HCT116 (cell line): ENCODE data around the gene MAEA. TPM values are rescaled to one million over a fixed set of nuclear protein-coding genes. Genes with fewer than 3 reads are reported as not detected.

Source experiments
- ATAC-seq: fragments of 200-7000 bp; cut with Tn5 transposase; 2 replicates; pipeline ENCODE4 v1.9.1; 2020; ENCODE audit warnings: mild to moderate bottlenecking, moderate library complexity
- BruUV-seq: library from RNA; stranded (reverse); fragments of 400-500 nt; replicated peaks from 2 replicates; lab custom pipeline; 2021; lab: Mats Ljungman, UMichigan
- CTCF ChIA-PET: fragments of 300-600 bp; sonication (Branson Sonifier 250); formaldehyde crosslinking; loops from one replicate; lab custom pipeline; 2021; ENCODE audit warnings: antibody characterized with exemption; lab: Charles Lee
- POLR2A ChIA-PET: fragments of 300-600, 350-600 bp; sonication (Branson Sonifier 250); formaldehyde crosslinking; loops from one replicate; lab custom pipeline; 2021; ENCODE audit warnings: antibody characterized with exemption; lab: Charles Lee
- RAD21 ChIA-PET, 2 experiments: fragments of 300-600 bp; sonication (Branson Sonifier 250); formaldehyde crosslinking; loops; one replicate each; lab custom pipeline; 2023; ENCODE audit warnings: low total read pairs in 2 of 2; ENCODE audit not compliant: uncharacterized antibody in 2 of 2, unreplicated experiment in 2 of 2, low non-redundant PET in 1 of 2; lab: Charles Lee
- DNase-seq: peaks from one replicate; pipeline ENCODE4 v3.0.0-alpha.2; 2010; ENCODE audit warnings: low read depth, low spot score
- H2AFZ ChIP-seq: fragments of 200-600 bp; shearing (Covaris generic), sonication (generic); 2 replicates; pipeline ENCODE4 v1.6.1; 2017; ENCODE audit warnings: low read depth, mixed run types, mixed read lengths, antibody characterized with exemption, low read length; ENCODE audit not compliant: poor library complexity, severe bottlenecking
- H3K27ac ChIP-seq: 2 replicates; pipeline ENCODE4 v1.5.1; 2012; ENCODE audit warnings: low read depth, low read length
- H3K27me3 ChIP-seq: fragments of 200-600 bp; sonication (generic); 2 replicates; pipeline ENCODE4 v1.6.1; 2016; ENCODE audit warnings: mixed run types, low read length, mixed read lengths; ENCODE audit not compliant: insufficient read depth
- H3K36me3 ChIP-seq, 2 experiments: fragments of 200-500 bp in 1 of 2; fragments of 200-600 bp in 1 of 2; sonication (Bioruptor generic) in 1 of 2; sonication (generic) in 1 of 2; 2 replicates each; pipeline versions ENCODE4 v1.5.1 to v1.6.1; 2014 to 2016; ENCODE audit warnings: low read length in 2 of 2, inconsistent platforms in 1 of 2, mixed read lengths in 1 of 2, mixed run types in 1 of 2; ENCODE audit not compliant: insufficient read depth in 2 of 2, control insufficient read depth in 1 of 2
- H3K4me1 ChIP-seq, 2 experiments: fragments of 200-600 bp in 1 of 2; sonication (generic) in 1 of 2; 2 replicates each; pipeline versions ENCODE4 v1.5.1 to v1.6.1; 2012 to 2017; ENCODE audit warnings: low read length in 2 of 2, inconsistent platforms in 1 of 2, mild to moderate bottlenecking in 1 of 2, mixed read lengths in 1 of 2, mixed run types in 1 of 2, moderate library complexity in 1 of 2; ENCODE audit not compliant: insufficient read depth in 2 of 2, control insufficient read depth in 1 of 2
- H3K4me2 ChIP-seq: fragments of 200-600 bp; sonication (generic); 2 replicates; pipeline ENCODE4 v1.6.1; 2017; ENCODE audit warnings: mixed run types, low read length, mixed read lengths
- H3K4me3 ChIP-seq, 2 experiments: fragments of 200-600 bp in 1 of 2; sonication (generic) in 1 of 2; replicated peaks in 1 of 2; 2 replicates each; pipeline ENCODE4 v1.5.1; 2011 to 2016; ENCODE audit warnings: low read length in 2 of 2, control low read depth in 1 of 2, low read depth in 1 of 2, mild to moderate bottlenecking in 1 of 2, mixed read lengths in 1 of 2, mixed run types in 1 of 2
- H3K79me2 ChIP-seq: fragments of 200-600 bp; sonication (generic); 2 replicates; pipeline ENCODE4 v1.6.1; 2017; ENCODE audit warnings: mild to moderate bottlenecking, mixed run types, low read length, moderate library complexity, mixed read lengths; ENCODE audit not compliant: insufficient read depth
- H3K9ac ChIP-seq: fragments of 200-600 bp; sonication (generic); 2 replicates; pipeline ENCODE4 v1.6.1; 2016; ENCODE audit warnings: low read length, mixed read lengths
- H3K9me2 ChIP-seq: fragments of 200-600 bp; sonication (generic), shearing (Covaris generic); 2 replicates; pipeline ENCODE4 v1.6.1; 2017; ENCODE audit warnings: mixed run types, mild to moderate bottlenecking, moderate library complexity; ENCODE audit not compliant: insufficient read depth
- H3K9me3 ChIP-seq, 2 experiments: fragments of 200-500 bp in 1 of 2; fragments of 200-600 bp in 1 of 2; sonication (Bioruptor generic) in 1 of 2; sonication (generic) in 1 of 2; 2 replicates each; pipeline ENCODE4 v1.6.1; 2014 to 2017; ENCODE audit warnings: low read length in 2 of 2, mixed read lengths in 2 of 2, inconsistent platforms in 1 of 2, low read depth in 1 of 2, mild to moderate bottlenecking in 1 of 2, mixed run types in 1 of 2, moderate library complexity in 1 of 2; ENCODE audit not compliant: control insufficient read depth in 1 of 2, insufficient read depth in 1 of 2
- H4K20me1 ChIP-seq: fragments of 200-600 bp; sonication (generic), shearing (Covaris generic); 2 replicates; pipeline ENCODE4 v1.6.1; 2017; ENCODE audit warnings: mixed run types, mild to moderate bottlenecking, moderate library complexity; ENCODE audit not compliant: insufficient read depth
- CEBPB ChIP-seq: IDR thresholded peaks from 2 replicates; pipeline ENCODE4 v1.6.1; 2012; ENCODE audit warnings: low read depth
- ELF1 ChIP-seq: IDR thresholded peaks from 2 replicates; pipeline ENCODE4 v1.6.1; 2012; ENCODE audit warnings: low read depth, borderline replicate concordance
- EZH2 ChIP-seq: fragments of 200-600 bp; sonication (generic); IDR thresholded peaks from 2 replicates; pipeline ENCODE4 v1.6.1; 2017; ENCODE audit warnings: antibody characterized with exemption, mixed run types
- FOSL1 ChIP-seq: IDR thresholded peaks from 2 replicates; pipeline ENCODE4 v1.6.1; 2012; ENCODE audit warnings: low read depth
- MAX ChIP-seq: IDR thresholded peaks from 2 replicates; pipeline ENCODE4 v1.6.1; 2012
- POLR2AphosphoS5 ChIP-seq: IDR thresholded peaks from 2 replicates; pipeline ENCODE4 v1.6.1; 2011; ENCODE audit warnings: mild to moderate bottlenecking, low read depth, low read length, moderate library complexity
- SP1 ChIP-seq: IDR thresholded peaks from 2 replicates; pipeline ENCODE4 v1.6.1; 2012; ENCODE audit warnings: low read depth
- SRF ChIP-seq: IDR thresholded peaks from 2 replicates; pipeline ENCODE4 v1.6.1; 2012; ENCODE audit warnings: low read depth
- YY1 ChIP-seq: IDR thresholded peaks from 2 replicates; pipeline ENCODE4 v1.6.1; 2011; ENCODE audit warnings: low read length, low read depth, moderate library complexity, mild to moderate bottlenecking; ENCODE audit not compliant: insufficient replicate concordance; ENCODE audit errors: extremely low read depth
- ZFX ChIP-seq: fragments of 450-650 bp; IDR thresholded peaks from 2 replicates; pipeline ENCODE4 v1.6.1; 2017
- ZNF274 ChIP-seq: fragments of 200-500 bp; sonication (Bioruptor generic); IDR thresholded peaks from 2 replicates; pipeline ENCODE4 v1.6.1; 2014; ENCODE audit warnings: mild to moderate bottlenecking, low read depth, low read length, inconsistent platforms
- intact Hi-C: fragments of 100-400 bp; cut with micrococcal nuclease; formaldehyde crosslinking; loops from 2 replicates; pipeline ENCODE4 v1.10.0; 2022
- total RNA-seq: library from RNA; stranded (reverse); gene quantifications from one replicate; pipeline ENCODE4 v1.2.1, GENCODE V29; 2021; ENCODE audit not compliant: unreplicated experiment
- TF ChIP-seq, protein P1 (sequence below): IDR thresholded peaks from 2 replicates; pipeline ENCODE4 v1.6.1; 2011; ENCODE audit warnings: mild to moderate bottlenecking, low read length, moderate library complexity; ENCODE audit not compliant: insufficient replicate concordance; ENCODE audit errors: extremely low read depth

Gene MAEA
- total RNA-seq, 1 experiment from 2014 or later = 88.3 TPM

DNA sequence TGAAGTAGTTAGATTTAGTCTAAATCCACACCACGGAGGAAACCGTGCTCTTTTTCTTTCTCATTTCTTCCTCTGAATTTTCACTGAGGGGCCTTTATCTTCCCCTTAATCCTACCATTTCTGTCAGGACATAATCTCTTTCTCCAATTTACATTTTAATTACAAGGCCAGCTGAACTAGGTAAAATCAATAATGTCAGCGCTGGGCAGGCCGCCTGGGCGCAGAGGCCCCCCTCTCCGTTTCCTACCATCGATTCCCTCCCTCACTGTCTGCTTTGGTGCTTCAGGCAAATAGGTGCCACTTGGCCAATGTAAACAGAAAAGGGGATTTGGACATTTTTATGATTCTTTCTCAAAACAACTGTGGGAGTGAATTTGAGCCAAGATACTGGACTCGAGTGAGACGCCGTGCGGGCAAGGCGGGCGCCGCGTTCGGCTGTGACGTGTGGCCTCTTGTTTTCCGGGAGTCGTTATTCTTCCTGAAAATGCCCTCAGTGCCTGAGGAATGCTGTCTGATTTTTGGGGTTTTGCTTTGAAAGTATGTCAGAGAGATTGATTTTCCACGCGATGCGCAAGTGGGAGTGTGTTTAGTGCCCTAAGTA is 79.9 kb downstream of the MAEA start (continued):
- TF ChIP-seq FOSL1 = no peak
- no peak for TF ChIP-seq POLR2AphosphoS5
- no peak for TF ChIP-seq ELF1
- TF ChIP-seq ZFX = no peak
- no peak for TF ChIP-seq ZNF274
- TF ChIP-seq SRF = no peak
- no peak for TF ChIP-seq SP1
- TF ChIP-seq, protein P1, sequence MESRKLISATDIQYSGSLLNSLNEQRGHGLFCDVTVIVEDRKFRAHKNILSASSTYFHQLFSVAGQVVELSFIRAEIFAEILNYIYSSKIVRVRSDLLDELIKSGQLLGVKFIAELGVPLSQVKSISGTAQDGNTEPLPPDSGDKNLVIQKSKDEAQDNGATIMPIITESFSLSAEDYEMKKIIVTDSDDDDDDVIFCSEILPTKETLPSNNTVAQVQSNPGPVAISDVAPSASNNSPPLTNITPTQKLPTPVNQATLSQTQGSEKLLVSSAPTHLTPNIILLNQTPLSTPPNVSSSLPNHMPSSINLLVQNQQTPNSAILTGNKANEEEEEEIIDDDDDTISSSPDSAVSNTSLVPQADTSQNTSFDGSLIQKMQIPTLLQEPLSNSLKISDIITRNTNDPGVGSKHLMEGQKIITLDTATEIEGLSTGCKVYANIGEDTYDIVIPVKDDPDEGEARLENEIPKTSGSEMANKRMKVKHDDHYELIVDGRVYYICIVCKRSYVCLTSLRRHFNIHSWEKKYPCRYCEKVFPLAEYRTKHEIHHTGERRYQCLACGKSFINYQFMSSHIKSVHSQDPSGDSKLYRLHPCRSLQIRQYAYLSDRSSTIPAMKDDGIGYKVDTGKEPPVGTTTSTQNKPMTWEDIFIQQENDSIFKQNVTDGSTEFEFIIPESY = no peak
- TF ChIP-seq CEBPB = no peak
- TF ChIP-seq YY1 = no peak
- TF ChIP-seq EZH2 = no peak

DNA sequence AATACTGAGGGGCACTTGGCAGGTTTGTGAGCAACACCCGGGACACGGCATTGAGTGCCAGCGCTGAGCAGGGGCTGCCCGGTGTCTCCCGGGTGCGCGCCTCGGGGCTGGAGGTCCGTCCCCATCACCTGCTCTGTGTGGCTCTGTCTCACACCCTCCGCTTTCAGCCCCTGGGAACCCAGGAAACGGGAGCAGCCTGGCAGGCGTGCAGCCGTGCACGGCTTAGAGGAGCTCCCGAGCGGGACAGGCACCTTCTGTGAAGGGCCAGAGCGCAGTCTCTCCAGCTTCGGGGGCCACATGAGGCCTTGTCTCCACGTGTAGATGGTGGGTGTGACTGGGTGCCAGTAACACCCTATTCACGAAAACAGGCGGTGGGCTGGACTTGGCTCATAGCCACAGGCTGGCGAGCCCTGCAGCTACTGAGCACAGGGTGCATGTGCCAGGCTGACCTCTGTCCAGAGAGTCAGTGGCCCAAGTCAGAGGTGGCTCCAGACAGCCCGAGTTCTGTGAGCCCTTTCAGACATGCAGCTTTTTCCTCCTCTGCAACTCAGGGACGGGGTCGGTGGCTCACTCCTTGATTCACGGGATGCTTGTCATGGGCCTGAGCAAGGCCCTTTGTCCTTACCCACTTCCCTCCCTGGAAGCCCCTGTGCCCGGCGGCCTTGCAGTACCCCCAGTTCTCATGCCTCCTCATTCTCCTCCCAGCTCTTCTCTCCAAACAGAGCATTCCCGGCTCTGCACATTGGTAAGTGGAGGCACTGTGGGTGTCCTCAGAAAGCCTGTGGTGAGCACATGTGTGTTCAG is 80.8 kb downstream of the MAEA start:
- BruUV-seq = no TSS peak
- no peak for ATAC-seq
- no peak for DNase-seq
- no peaks in the 10 kb centered on the region for H3K36me3 ChIP-seq
- ChIA-PET RAD21 (no interaction called here), CTCF (no interaction called here), POLR2A (no interaction called here)
- no peak overlapping the region for H3K9ac ChIP-seq
- H3K9me2 ChIP-seq = no peaks in the 10 kb centered on the region
- no peaks in the 10 kb centered on the region for H3K9me3 ChIP-seq
- H3K4me2 ChIP-seq = no peak overlapping the region
- H3K27me3 ChIP-seq = no peaks in the 10 kb centered on the region
- H3K4me3 ChIP-seq = no peak overlapping the region
- TF ChIP-seq MAX (no peak), ZNF274 (no peak)
- H4K20me1 ChIP-seq = no peaks in the 10 kb centered on the region
- H3K79me2 ChIP-seq = no peaks in the 10 kb centered on the region
- no peaks in the 10 kb centered on the region for H3K4me1 ChIP-seq
- intact Hi-C loops = no loop called here
- no peak overlapping the region for H2AFZ ChIP-seq
- no peak overlapping the region for H3K27ac ChIP-seq
